Mammary epithelial cell (primary cell): ENCODE results near the gene ANXA5.

Experiments
- CTCF ChIP-seq, 2 donors: IDR thresholded peaks in 1 of 2; conservative IDR thresholded peaks in 1 of 2; 2 replicates each; pipeline ENCODE4 v1.5.1; 2011 to 2012; ENCODE audit warnings: inconsistent platforms in 2 of 2, low read length in 2 of 2, mild to moderate bottlenecking in 2 of 2, control low read depth in 1 of 2, low read depth in 1 of 2; ENCODE audit not compliant: insufficient read depth in 1 of 2; ENCODE audit errors: extremely low read depth in 1 of 2
- EZH2 ChIP-seq: IDR thresholded peaks from 2 replicates; pipeline ENCODE4 v1.6.1; 2012; ENCODE audit warnings: low read length, inconsistent platforms, borderline replicate concordance

GRCh38 chr4:121738780-121739535 lies 42.2 kb upstream of the ANXA5 start:
- TF ChIP-seq CTCF (conservative IDR thresholded peaks at IDR 0.05 in 1 of 2, IDR thresholded peaks at IDR 0.05 in 1 of 2; ENCODE audit: extremely low read depth in 1 of 2, insufficient read depth in 1 of 2, low read depth in 1 of 2, low read length in 2 of 2), result no peak
- no peak for TF ChIP-seq EZH2
